Measurements from ENCODE around the gene SLAMF7.

SLAMF7 gene

GRCh38 chr1:160744852-160745520 lies 5.9 kb downstream of the SLAMF7 start:
- H3K4me3 ChIP-seq (ENCODE audit: low read length): no peak overlapping the region
- no peak for TF ChIP-seq CTCF (conservative IDR thresholded peaks at IDR 0.05; ENCODE audit: low read depth, low read length)
- no peak for DNase-seq (ENCODE audit: low read depth)

DNA sequence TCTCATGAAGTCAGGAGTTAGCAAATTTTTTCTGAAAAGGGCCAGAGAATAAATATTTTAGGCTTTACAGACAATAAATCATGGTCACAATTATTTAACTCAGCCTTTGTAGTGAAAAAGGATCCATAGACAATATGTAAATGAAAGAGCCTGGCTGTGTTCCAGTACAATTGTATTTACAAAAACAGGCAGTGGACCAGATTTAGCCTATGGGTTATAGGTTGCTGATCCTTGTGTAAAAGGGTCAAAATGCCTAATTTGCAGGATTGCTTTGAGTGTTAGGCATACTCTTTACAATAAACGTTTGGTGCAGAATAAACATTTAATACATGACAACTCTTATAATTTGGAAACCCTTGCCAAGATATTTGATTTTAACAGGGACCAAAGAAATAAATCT lies 6.5 kb downstream of the SLAMF7 start:
- no peak for TF ChIP-seq CTCF (conservative IDR thresholded peaks at IDR 0.05; ENCODE audit: low read depth, low read length)
- DNase-seq (ENCODE audit: low read depth): no peak

GRCh38 chr1:160746836-160747500 lies 7.9 kb downstream of the SLAMF7 start:
- no peak for TF ChIP-seq CTCF (conservative IDR thresholded peaks at IDR 0.05; ENCODE audit: low read depth, low read length)
- no peak overlapping the region for H3K4me3 ChIP-seq (ENCODE audit: low read length)
- no peak for DNase-seq (ENCODE audit: low read depth)

More for the DNA sequence above, 6.5 kb downstream of the SLAMF7 start:
- H3K4me3 ChIP-seq (ENCODE audit: low read length): no peak overlapping the region

- no peak overlapping the region for H3K4me3 ChIP-seq (ENCODE audit: low read length)
- DNase-seq (ENCODE audit: low read depth): no peak
- no peak for TF ChIP-seq CTCF (conservative IDR thresholded peaks at IDR 0.05; ENCODE audit: low read depth, low read length)
These were observed 8.7 kb downstream of the SLAMF7 start for GRCh38 chr1:160747717-160748116.

DNA sequence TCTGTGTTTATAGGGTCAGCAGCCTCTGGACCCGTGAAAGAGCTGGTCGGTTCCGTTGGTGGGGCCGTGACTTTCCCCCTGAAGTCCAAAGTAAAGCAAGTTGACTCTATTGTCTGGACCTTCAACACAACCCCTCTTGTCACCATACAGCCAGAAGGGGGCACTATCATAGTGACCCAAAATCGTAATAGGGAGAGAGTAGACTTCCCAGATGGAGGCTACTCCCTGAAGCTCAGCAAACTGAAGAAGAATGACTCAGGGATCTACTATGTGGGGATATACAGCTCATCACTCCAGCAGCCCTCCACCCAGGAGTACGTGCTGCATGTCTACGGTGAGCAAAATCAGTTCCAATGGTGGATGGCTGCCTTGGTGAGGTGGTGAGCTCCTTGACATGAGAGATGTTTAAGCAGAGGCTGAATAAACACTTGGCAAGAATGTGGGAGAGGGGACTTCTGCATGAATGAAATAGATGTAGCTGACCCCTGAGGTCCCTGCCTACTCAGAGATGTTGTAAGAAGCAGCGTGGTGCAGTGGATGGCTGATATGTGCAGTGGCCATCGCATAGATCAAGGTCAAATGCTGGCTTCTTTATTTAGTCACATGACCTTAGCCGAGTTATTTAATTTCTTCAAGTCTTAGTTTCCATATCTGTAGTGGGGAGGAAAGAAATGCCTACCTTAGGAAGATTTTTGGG lies 9.3 kb downstream of the SLAMF7 start:
- TF ChIP-seq CTCF (conservative IDR thresholded peaks at IDR 0.05; ENCODE audit: low read depth, low read length): peak; percentile 13
- DNase-seq (ENCODE audit: low read depth): no peak
- no peak overlapping the region for H3K4me3 ChIP-seq (ENCODE audit: low read length)

GRCh38 chr1:160748878-160749269 lies 9.8 kb downstream of the SLAMF7 start:
- no peak for TF ChIP-seq CTCF (conservative IDR thresholded peaks at IDR 0.05; ENCODE audit: low read depth, low read length)
- DNase-seq (ENCODE audit: low read depth): no peak
- no peak overlapping the region for H3K4me3 ChIP-seq (ENCODE audit: low read length)
